ENCODE measurements around the gene PSMD10.

The PSMD10 gene

GRCh38 chrX:108091264-108091877, at the start of gene PSMD10, which contains the start of gene ATG4A:
Gene PSMD10 (minus strand): TSS chrX:108091542. CDS start chrX:108091520, 22 bp downstream.
Gene ATG4A (plus strand): TSS chrX:108091778. CDS start chrX:108091827, 49 bp downstream.
- peak; percentile 72 to 83 for DNase-seq (ENCODE audit: low read depth in 2 of 2)

- DNase-seq (ENCODE audit: low read depth in 2 of 2): no peak
These were observed 47.7 kb upstream of the PSMD10 start for GRCh38 chrX:108138814-108139702.

DNA sequence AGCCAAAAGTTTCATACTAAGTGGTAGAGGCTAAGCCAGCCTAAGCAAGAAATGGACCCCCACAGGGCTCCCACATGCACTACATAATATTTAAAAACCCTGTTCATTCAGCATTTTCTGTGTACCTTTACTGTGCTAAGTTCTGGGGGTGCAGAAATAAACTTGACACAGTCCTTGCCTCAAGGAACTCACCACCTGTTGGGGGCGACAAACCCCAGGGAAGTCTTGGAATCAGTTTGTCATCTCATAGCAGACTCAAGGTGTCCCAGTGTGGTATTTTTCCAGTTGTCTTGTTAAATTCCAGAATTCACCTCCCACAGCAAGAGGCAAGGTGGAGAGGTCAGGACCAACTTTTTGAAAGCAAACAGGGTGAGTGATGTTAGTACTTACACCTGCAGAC, 43.4 kb upstream of the PSMD10 start:
- DNase-seq (ENCODE audit: low read depth in 2 of 2): no peak

DNA sequence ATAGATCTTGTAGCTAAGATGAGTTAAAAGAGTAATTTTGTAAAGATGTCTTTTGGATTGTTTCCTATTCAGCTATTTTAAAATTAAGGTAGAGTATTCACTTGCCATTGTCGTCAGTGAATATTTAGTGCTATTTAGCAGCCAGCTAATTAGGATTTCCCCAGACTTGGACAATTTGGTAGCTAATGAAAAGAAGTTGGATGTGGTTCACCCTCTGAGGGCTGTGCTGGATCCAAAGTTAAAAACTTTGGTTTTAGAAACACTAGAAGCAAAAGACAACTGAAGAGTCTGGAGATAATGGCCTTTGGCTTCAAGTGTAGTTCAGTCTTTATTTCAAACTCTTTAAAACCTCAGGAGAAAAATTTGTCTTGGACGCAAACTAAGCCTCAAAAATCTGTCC, 41.5 kb upstream of the PSMD10 start:
- DNase-seq (ENCODE audit: low read depth in 2 of 2): no peak

DNA sequence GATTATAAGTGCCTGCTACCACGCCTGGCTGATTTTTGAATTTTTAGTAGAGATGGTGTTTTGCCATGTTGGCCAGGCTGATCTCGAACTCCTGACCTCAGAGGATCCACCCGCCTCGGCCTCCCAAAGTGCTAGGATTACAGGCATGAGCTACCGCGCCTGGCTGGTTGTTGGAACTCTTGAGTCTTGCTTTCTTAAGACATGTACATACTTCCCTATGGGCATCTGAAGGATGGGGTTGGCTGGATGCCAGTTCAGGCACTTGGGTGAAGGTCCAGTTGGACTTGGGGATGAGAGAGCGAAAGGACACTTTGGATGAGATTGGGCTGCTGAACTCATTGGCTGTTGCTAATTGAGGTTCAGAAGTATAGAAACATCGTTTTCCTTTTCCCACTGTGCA, 40.7 kb upstream of the PSMD10 start:
- DNase-seq (ENCODE audit: low read depth in 2 of 2): no peak

DNA sequence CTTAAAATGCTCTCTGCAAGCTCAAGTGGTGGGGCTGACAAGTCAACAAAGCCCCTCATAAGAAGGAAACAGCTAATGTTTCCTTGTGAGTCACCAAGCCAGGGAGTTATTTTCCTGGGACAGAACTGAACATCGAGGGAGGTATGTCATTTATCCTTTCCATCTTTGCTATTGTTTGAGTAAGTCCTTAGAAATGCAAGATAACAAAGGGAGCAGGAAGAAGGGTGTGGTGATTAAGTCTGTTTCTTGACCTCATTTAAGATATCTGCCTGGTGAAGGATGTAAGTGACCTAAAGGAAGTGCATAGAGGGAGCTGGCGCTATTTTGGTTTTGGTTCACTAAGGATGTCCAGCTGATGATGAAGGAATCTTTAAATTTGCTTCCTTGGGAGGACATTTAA, 40.1 kb upstream of the PSMD10 start:
- DNase-seq (ENCODE audit: low read depth in 2 of 2): no peak

GRCh38 chrX:108130889-108131288, 39.5 kb upstream of the PSMD10 start:
- DNase-seq (ENCODE audit: low read depth in 2 of 2): no peak

DNA sequence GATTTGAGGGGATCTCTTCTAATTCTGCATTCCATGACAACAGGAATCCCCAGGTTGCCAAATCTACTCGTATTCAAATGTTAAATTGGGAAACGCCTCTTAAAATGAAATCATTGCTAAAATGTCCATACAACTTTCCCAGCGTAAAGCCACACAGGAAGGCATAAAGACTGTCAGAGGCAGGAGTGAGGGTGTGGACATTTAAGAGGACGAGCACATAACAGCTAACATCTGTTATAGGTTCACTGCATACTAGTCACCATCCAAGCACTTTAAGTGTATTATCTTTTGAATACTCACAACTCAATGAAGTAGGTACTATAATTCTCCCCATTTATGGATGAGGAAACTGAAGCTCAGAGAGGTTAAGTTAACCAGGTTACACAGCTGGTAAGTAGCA, 35.8 kb upstream of the PSMD10 start:
- no peak for DNase-seq (ENCODE audit: low read depth in 2 of 2)

GRCh38 chrX:108126661-108127060, 35.3 kb upstream of the PSMD10 start:
- no peak for DNase-seq (ENCODE audit: low read depth in 2 of 2)

DNA sequence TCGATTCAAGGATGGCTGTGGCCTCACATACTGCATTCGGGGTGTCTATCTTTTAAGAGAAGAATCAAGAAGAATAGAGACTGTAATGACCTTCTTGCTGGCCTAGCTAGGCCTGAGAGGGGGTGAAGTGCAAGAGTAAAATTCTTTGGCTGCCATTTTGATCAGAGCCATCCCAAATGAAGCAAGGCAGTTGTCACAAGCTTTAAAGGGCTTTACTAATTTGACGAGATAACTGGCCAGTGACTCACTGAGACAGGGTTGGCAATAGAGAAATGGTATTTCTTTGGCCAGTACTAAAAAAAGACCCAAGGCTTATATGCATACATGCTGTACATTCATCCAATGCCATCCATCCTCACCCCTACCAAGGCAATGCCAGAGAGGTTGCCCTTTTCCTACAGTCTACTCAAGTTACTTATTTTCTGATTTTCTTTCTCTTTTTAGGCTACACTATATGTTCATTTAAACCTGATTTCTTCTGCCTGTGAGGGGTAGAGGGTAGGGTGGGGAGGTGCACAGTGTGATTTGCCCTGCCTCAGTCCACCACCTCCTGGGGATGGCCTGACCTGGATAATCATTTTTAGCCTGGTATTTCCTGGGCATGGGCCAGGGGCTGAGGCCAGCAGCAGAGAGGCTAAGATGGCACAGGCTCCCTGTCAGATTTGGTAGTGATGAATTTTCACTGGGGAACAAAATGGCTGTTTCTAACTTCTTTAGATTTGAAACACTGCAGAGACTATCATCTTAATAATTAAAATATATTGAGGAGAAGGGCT, 32.4 kb upstream of the PSMD10 start:
- DNase-seq (ENCODE audit: low read depth in 2 of 2): no peak

DNA sequence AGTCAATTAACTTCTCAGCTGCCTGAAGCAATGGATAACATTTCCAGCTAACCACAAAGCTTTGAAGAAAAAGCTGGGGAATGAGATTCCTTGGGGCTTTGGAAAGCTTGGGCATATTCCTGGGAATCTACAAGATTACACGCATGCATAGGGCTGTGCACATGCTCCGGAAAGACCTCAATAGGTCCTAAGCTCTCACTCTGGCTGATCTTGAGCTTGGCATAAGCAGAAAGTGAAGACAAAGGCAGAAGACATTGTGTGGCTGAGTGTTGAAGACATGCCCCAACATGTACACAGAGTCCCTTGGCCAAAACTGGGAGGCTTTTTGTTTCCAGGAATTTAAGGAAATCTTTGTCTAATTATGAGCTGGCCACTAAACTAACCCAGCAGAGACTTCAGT, 31.4 kb upstream of the PSMD10 start:
- DNase-seq (ENCODE audit: low read depth in 2 of 2): no peak

DNA sequence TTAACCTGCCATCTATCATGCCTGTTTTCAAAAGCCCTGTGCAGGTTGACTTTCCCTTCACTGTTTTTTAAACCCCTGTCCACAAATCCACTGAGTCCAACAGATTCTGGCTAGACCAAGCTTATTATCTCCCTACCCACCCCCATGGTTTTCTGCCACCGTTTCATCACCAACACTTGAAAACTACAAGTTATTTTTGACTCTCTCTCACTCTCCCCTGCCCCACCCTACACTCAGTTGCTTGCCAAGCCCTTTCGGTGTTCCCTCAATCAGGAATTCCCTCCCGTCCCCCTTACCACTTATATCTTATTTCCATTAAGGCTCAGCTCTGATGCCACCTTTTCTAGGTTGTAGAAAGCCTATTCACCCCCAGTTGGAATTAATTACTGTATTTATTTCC, 29.9 kb upstream of the PSMD10 start:
- DNase-seq (ENCODE audit: low read depth in 2 of 2): no peak

DNA sequence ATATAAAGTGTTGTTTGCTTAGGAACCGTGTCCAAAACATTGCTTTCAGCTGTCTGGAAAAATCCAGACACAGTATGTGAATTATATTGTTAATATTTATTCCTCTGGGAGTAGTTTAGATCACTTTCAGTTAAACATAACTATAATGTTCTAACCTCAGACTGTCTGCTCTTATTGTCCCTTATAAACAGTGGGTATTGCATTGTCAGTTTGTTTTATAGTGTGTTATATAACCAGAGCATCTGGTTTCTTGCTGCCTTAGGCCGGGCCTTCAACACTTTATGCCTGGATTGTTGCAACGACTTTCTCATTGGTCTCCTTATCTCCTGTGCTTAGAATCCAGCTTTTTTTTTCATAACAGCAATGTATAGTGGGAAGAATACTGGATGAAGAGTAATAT, 26.6 kb upstream of the PSMD10 start:
- DNase-seq (ENCODE audit: low read depth in 2 of 2): no peak

DNA sequence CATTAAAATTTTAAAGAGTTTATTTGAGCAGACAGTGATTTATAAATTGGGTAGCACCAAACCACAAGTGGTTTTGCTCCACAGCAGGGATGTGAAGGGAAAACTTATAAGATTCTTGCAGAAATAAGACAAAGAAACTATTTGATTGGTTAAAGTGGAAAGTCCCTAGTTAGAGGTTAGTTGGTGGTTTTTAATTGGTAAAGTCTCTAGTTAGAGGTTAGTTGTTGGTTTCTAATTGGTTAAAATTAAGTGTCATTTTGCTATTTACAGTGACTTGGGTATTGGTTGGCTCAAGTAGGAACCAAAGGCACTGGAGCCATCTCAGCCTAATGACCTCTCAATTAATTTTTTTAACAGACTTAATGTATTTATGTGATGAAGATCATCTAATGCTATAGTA, 23.2 kb upstream of the PSMD10 start:
- no peak for DNase-seq (ENCODE audit: low read depth in 2 of 2)

DNA sequence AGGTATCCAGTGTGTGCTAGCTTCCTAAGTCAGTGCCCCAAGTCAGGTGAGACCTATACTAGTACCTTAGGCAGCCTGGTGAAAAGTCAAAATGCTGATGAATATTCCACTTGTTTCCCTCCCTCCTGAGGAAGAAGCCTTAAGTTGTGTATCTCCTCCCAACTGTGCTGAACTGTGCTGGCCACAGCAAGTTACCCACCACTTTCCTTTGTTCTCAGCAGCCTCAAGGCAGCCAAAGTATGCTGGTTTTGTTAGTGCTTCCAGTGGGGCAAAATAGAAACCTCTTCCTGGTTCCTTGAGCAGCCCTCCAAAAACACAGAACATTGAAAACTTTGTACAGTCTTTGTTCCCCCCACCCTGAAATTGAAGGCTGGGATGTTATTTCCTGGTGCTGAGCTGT, 14.1 kb upstream of the PSMD10 start:
- DNase-seq (ENCODE audit: low read depth in 2 of 2): no peak

GRCh38 chrX:108097380-108097779, 6.0 kb upstream of the PSMD10 start:
- no peak for DNase-seq (ENCODE audit: low read depth in 2 of 2)

DNA sequence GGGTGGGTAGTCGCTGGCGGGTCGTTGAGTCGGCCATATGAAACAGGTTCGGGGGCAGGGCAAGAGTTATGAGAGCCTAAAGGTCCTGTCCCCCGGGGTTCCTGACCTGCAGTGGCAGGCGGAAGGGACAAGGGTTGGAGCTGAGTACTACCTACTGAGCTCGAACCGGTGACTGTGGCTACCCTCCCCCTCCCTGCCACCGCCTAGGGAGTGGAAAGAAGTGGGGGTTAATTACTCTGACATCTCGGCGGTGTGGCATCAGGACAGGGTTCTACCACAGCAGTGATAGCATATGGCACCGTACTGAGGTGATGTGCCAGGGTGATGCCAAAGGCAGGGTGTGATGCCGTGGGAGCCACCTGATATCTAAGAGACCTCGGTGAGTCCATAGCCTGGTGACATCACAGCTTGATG, 543 bp upstream of the PSMD10 start:
- peak in 1 of 2 donors; percentile 5 for DNase-seq (ENCODE audit: low read depth in 2 of 2)

- DNase-seq (ENCODE audit: low read depth in 2 of 2): no peak
These were observed 665 bp downstream of the PSMD10 start for GRCh38 chrX:108090491-108091263.

- DNase-seq (ENCODE audit: low read depth in 2 of 2): no peak
These were observed 2.8 kb downstream of the PSMD10 start for GRCh38 chrX:108088511-108088910.

- no peak for DNase-seq (ENCODE audit: low read depth in 2 of 2)
These were observed 3.5 kb downstream of the PSMD10 start for GRCh38 chrX:108087792-108088191.

DNA sequence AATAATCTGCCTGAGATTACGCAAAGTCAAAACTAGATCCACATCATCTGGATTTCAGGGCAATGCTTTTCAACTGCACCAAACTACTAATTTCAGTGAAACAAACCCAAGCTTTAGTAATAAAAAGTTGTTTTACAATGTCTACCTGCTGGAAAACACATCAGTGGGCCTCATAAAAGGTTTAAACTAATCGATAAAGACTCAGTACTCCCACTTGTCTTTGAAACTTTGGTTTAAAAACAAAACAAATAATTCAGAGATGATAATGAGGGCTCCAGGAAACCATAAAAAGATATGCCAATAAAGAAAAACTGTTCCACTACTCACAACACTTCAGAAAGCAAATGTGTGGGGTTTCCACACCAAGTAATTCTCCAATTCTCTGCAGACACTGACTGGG, 10.2 kb downstream of the PSMD10 start:
- DNase-seq (ENCODE audit: low read depth in 2 of 2): no peak

GRCh38 chrX:108072746-108073145, 18.6 kb downstream of the PSMD10 start:
- DNase-seq (ENCODE audit: low read depth in 2 of 2): no peak
